Measurements from ENCODE around the gene MCM3.

- TF ChIP-seq CTCF (IDR thresholded peaks at IDR 0.05; ENCODE audit: low read depth, low read length): no peak
- TF ChIP-seq EZH2phosphoT487 (IDR thresholded peaks at IDR 0.05; ENCODE audit: low read depth): no peak
Observed at GRCh38 chr6:52326540-52327364, 42.2 kb upstream of the MCM3 start.

Data from OCI-LY3 (cell line).